Stimulated activated CD8-positive, alpha-beta memory T cell treated with anti-CD3 and anti-CD28 coated beads, Interleukin-4, amount 100 ng/mL, for 1 hour (primary cell): ENCODE data around the gene SHH.

Source experiments
- DNase-seq, 2 donors: peaks; one replicate each; pipeline ENCODE4 v3.0.0-alpha.2; 2020; ENCODE audit warnings: low read depth in 2 of 2, low spot score in 1 of 2

SHH gene

DNA sequence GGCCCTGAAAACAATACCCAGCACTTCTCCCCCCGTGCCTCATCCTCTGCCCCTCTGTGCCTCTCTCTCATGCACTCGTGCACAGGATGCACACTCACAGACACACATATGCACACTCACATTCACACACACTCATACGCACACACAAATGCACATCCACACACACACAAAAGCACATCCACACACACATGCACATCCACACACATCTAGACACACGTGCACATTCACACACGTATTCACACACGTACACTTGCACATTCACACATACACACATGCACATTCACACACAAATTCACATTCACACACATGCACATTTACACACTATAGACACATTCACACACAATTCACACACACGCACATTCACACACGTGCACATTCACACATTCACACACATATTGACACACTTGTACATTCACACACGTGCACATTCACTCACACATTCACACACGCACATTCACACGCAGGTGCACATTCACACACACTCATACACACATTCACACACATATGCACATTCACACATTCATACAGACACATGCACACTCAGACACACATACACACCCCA is 19.2 kb downstream of the SHH start:
- no peak for DNase-seq

DNA sequence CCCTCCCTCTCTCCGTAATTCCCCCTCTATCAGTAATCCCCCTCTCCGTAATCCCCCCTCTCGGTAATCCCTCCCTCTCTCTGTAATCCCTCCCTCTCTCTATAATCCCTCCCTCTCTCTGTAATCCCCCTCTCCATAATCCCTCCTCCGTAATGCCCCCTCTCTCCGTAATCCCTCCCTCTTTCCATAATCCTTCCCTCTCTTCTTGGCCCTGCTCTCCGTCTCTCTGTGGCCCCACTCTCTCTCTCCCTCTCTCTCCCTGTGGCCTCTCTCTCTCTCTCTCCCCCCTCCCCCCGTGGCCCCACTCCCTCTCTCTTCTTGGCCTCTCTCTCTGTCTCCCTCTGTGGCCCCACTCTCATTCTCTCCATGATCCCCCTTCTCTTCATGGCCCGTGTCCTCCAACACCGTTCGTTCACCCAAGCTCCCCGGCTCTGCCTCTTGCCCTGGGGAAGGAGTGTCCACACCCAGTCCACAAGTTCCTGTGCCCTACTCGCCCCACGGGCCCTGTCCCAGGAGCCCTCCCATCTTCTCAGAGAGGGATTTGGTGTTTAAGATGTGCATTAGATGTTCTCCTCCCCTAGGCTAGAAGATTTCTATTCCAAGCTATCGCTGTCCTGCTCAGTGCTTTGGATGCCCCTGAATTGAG is 19.8 kb downstream of the SHH start:
- no peak for DNase-seq

- DNase-seq: no peak
Observed at GRCh38 chr7:155791836-155792235, 20.4 kb downstream of the SHH start.

DNA sequence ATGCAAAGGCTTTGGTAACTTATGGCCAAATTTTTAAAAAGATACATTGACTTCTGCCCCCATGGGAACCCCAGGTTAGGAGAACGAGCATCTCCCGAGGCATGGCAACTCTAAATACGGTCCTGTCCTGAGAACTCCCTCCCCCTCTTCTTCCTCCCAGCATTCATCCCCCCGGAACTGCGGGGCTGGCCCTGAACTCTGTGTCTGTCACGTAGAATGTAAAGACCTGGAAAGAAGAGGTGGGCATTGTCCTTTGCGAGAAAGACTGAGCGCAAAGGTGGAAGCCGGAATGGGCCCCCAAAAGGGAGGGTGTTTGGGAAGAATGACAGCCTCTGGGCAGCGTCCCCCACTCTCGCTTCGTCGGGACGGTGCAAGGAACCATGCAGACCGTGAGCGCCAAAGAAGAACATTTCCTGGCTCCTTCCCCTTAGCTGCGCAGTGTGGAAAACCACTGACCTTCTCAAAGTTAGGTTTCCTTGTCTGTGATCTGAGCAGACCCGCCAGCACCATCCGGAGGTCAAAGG is 21.0 kb downstream of the SHH start:
- no peak for DNase-seq

GRCh38 chr7:155790666-155791065 is 21.6 kb downstream of the SHH start:
- no peak for DNase-seq

- no peak for DNase-seq
Observed at GRCh38 chr7:155789001-155789725, 23.1 kb downstream of the SHH start.

GRCh38 chr7:155788616-155789000 is 23.7 kb downstream of the SHH start:
- no peak for DNase-seq

GRCh38 chr7:155787171-155787851 is 25.0 kb downstream of the SHH start:
- no peak for DNase-seq

GRCh38 chr7:155786491-155786890 is 25.8 kb downstream of the SHH start:
- no peak for DNase-seq

DNA sequence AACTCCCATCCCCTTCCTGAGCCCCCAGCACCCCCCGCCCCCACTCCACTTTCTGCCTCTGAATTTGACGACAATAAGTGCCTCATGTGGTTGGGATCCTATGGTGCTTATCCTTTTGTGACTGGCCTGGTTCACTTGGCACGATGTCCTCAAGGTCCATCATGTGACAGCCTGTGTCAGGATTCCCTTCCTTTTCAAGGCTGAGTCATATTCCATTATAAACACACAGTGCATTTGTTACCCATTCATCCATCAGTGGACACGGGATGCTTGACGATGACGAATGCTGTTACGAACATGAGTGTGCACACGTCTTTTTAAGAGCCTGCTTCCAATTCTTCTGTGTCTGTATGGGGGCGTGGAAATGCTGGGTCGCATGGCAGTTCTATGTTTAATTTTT is 26.7 kb downstream of the SHH start:
- no peak for DNase-seq

- DNase-seq: no peak
Observed at GRCh38 chr7:155782466-155782865, 29.8 kb downstream of the SHH start.

DNA sequence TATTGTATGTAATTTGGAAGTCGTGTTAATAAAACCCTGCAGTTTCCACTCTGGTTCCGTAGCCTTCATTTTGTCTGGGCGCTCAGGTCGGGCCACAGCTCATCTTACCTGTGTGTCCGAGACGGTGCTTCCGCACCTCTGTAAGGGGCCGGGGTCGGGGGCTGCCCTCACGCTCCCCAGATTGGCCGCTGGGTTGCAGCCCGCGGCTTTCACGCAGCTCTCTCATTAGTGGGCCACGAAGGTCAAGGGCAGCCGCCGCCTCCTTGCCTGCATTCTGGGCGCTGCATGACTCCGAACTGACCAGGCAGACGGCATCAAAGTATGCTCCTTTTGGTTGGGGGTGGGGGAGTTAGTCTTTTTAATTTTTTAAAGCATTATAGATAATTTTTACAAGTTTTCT is 30.8 kb downstream of the SHH start:
- no peak for DNase-seq

- no peak for DNase-seq
Observed at GRCh38 chr7:155780884-155781283, 31.4 kb downstream of the SHH start.

DNA sequence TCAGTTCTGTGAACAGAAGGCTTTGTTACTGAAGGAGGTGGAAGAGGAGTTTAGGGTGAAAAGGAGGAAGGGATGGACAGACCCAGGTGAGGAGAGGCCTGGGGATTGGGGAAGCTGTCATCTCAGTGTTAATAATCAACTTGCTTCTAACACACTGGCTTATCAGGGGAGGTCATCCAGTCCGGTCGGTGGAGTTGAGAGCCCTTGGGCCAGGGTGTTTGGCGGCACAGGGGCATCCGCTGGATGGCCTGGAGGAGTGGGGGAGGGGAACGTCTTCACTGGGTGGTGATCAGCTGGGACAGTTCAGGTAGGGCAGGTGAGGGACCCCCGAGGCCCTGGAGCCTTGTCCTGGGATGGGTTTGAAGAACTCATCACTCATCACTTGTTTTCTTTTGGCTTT is 33.9 kb downstream of the SHH start:
- DNase-seq: no peak

GRCh38 chr7:155776606-155777005 is 35.7 kb downstream of the SHH start:
- no peak for DNase-seq

DNA sequence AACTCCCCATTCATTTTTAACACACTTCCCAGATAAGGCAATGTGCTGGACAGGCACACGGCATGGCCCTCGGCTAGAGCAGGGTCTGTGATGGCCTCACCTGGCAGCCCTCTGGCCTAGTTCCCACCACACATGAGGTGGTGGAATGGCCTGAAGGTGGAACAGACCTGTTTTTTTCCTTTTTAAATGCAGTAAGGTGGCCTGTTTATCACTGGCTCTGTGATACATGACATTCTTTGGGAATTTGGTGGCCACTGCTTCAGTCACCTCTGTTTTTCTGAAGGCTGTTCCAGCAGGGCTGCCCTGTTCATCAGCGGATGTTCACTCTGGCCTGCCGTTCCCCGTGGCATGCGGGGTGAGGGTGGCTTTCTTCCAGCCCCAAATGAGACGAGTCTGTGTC is 36.6 kb downstream of the SHH start:
- DNase-seq: no peak

DNA sequence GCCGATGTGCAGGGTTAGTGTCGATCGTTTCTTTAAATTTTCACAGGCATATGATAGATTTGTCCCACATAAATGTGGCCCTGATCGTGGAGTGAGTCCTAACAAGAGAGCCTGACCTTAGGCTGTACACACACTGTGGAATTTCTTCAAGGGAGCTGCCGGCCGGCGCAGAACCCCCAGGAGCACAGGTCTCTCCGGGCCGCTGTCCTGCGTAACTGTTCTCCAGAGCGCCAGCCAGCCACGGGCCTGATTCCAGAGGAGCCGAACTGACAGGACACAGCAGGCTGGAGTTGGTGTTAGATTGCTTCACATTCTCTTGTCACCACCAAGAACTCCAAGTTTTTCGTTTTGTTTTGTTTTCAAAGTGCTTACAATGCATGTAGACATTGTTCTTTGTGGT is 37.3 kb downstream of the SHH start:
- DNase-seq: no peak

- DNase-seq: no peak
Observed at GRCh38 chr7:155773531-155773930, 38.7 kb downstream of the SHH start.

DNA sequence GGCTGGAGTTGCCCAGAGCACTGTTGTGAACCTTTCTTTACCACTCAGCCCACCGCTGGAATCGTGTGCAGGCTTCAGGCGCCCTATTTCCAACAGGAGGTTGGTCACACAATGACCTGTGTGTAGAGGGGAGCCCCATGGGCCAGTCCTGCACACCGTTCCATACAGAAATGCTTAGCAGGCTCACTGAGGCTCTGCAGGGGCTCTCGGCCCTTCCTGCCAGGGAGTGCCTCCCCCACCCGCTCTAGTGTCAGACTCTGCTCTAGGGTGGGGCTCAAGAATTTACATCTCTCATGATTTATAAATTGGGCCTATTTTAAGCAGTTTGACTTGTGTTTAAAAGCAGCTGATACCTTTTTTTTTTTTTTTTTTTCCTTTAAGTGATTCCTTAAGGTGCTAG is 42.0 kb downstream of the SHH start:
- DNase-seq: no peak

GRCh38 chr7:155769701-155770100 is 42.6 kb downstream of the SHH start:
- DNase-seq: no peak

GRCh38 chr7:155766966-155767916 is 45.0 kb downstream of the SHH start:
- no peak for DNase-seq
